Epidermal melanocyte (primary cell): ENCODE results near the gene VAT1L.

ENCODE experiments used
- DNase-seq: peaks from one replicate; pipeline ENCODE4 v3.0.0; 2011; ENCODE audit warnings: low spot score; ENCODE audit not compliant: insufficient read length

VAT1L gene

DNA sequence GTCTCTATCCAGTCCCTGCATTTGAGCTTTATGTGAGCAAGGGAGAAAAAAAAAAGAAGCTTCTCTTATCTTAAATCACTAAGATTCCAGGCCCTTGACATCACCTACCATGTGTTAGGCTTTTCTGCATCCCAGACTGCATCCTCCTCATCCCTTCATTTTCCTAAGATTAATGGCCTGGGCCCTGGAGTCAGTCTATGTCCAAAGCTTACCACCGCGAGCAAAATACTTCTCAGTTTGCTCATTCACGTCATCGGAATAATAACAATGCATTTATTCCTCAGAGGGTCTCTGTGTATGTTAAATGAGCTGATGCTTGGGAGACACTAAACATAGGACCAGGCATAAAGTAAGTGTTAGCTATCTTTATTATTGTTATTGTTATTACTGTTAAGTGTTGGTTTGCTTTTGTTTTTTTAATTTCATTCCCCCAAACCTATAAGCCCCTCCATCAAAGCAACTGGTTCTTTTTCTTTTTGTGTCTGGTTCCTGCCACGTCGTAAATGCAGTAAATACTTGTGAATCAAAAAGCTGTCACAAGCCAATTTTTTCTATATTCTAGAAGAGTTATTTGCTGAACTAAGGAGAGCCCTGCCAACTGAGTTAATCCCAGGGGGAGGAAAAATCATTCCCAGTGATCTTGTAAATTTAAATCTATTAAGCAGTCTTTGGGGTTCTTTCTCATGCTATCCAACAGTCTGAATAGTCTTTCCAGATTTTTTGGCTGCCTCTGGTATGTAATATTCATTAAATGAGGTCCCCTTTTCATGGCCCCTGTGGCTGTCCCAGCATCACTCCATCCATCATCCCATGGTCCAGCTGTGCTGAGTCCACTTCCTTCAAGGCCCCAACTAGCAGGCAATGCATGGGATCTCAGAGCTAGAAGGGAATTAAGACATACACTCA, 46.5 kb downstream of the VAT1L start:
- DNase-seq = no peak

- no peak for DNase-seq
Observed at GRCh38 chr16:77836801-77837200, 48.4 kb downstream of the VAT1L start.

GRCh38 chr16:77838597-77839255, 50.4 kb downstream of the VAT1L start:
- DNase-seq = no peak

GRCh38 chr16:77840093-77840492, 51.7 kb downstream of the VAT1L start:
- no peak for DNase-seq

DNA sequence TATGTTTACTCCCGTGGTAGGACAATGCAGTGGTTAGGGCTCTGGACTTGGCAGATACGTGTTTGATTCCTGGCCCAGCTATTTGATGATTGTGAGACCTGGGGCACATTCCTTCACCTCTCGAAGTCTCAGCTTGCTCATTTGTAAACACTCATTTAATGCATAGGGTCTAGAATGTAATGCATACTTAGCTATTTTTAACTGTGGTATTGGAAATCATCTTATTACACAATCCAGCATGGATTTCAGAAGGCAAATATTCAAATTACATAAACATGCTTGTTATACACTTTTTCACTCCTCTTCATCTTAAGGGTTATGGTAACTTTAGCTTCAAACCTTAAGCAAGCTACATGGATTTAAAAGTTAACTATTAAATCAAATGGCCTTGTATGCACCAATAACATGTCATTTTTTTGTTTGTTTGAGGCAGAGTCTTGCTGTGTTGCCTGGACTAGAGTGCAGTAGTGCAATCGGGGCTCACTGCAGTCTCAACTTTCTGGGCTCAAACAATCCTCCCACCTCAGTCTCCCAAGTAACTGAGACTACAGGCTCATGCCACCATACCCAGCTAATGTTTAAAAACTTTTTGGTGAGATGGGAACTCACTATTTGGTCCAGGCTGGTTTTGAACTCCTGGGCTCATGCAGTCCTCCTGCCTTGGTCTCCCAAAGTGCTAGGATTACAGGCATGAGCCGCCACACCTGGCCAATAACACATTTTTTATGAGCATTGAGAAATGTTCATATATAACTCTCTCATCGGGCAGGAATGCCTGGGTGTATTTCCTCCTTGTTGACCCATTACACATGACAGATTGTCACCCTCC, 52.5 kb downstream of the VAT1L start:
- DNase-seq = no peak

GRCh38 chr16:77841502-77841763, 53.1 kb downstream of the VAT1L start:
- no peak for DNase-seq

GRCh38 chr16:77842468-77842867, 54.1 kb downstream of the VAT1L start:
- no peak for DNase-seq

GRCh38 chr16:77843405-77843804, 55.0 kb downstream of the VAT1L start:
- DNase-seq = no peak

GRCh38 chr16:77844801-77845200, 56.4 kb downstream of the VAT1L start:
- no peak for DNase-seq

DNA sequence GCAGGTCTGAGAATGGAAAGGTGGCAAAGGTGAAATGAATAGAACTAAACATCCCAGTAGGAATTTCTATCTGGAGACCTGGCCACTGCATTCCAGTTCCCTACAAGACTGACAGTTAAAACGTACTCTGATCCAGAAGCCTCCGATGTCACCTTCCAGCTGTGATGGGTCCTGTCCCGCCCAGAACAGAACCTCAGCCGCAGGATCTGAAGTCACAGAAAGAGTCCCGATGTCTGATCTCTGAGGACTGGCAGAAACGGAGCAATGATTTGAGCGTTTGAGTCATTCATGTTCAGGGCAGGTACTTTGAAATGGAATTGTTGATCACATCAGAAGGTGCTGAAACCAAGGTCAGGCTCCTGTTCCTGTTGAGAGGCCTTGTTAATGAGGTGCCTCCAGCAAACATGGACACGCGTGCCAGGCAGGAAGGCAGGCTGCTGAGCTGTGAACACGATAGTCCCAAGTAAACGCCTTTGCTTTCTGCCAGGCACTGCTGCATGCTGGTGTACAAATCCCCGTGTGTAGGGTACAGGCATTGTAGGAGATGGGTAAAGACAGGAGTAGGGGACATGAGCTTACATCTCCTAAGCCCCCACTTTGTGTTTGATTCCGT, 61.4 kb downstream of the VAT1L start:
- DNase-seq = no peak

DNA sequence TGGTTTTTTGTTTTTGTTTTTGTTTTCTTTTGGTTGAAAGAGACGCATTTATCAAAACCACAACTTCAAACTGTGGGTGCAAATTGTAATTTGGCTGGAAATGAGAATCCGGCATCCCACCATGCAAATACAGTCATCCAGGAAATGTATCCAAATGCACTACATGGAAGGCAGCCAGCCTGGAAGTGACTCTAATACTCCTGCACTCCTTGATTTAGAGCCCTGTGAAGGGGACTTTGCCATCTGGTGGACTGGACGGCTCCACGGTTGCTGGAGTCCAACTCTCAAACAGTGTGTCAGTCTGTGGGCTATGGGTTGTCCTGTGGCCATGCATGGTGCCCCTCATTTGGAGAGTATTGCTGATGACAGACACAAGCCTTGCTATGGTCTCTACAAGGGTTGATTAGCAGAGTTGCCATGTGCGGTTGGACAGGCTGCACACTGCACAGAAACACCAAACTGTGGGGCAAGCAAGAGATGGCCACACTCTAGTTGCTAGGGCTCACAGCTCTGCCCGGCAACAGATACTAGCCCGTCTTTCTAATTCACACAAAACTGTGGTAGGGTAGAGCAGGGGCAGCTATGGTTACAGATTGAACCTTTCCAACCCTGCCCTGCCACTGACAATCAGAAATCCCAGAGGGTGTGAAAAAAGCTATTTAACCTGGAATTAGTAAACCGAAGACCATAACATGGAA, 62.4 kb downstream of the VAT1L start:
- no peak for DNase-seq

GRCh38 chr16:77853161-77853560, 64.8 kb downstream of the VAT1L start:
- no peak for DNase-seq

DNA sequence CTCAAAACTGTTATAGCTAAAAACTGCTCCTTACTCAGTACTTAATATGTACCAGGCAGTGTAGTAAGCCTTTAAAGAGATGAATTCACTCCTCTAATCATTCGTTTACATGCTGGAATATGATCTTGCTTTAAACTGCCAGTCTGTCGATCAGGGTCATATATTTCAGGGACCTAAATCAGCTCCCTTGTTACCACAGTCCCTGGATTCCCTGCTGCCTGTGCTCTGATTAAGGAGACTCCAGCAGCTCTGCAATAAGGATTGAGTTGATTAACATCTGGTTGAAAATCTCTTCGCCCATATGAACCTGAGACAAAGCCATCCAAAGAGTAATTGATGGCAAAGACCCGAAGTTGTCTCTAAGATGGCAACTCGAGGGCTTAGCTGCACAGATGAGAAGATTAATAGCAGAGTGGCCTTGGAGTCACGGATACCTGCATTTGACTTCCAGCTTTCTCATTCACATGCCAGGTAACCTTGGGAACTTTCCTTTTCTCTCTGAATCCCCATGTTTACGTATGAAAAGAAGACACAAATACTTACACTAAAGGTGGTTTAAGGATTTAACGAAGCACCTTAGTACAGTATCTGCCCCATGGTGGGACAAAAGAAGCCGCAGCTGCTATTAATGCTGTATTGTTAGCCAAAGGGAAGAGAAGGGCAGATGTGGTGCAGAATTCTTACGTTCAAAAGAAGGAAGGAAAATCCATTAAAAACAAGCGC, 68.2 kb downstream of the VAT1L start:
- peak; percentile 7 for DNase-seq

- no peak for DNase-seq
Observed at GRCh38 chr16:77858060-77858459, 69.7 kb downstream of the VAT1L start.

DNA sequence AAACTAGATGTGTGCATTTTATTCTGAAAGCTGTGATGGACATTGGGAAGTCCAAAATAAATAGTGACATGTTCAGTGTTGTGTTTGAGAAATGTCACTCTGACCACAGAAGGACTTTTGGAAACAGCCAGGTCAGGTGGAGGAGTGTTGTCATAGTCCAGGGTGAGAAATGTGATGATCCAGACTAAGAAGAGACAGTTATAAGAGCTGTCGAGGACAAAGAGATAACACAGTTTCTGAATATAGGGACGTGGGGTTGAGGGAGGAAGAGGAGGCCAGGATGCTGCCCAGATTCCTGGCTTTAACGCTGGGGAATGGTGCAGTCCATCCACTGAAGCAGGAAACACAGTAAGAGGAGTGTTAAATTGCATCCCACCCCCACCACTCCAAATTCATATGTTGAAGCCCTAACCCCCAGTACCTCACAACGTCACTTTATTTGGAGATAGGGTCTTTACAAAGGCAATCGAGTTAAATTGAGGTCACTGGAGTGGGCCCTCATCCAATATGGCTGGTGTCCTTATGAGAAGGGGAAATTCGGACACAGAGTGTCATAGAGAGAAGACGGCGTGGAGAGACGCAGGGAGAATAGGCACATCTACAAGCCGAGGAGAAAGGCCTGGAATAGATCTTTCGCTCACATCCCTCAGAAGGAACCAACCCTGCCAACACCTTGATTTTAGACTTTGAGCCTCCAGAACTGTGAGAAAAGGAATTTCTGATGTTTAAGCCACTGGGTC, 71.3 kb downstream of the VAT1L start:
- no peak for DNase-seq

- DNase-seq = no peak
Observed at GRCh38 chr16:77860953-77861352, 72.6 kb downstream of the VAT1L start.

- no peak for DNase-seq
Observed at GRCh38 chr16:77863250-77863649, 74.9 kb downstream of the VAT1L start.

DNA sequence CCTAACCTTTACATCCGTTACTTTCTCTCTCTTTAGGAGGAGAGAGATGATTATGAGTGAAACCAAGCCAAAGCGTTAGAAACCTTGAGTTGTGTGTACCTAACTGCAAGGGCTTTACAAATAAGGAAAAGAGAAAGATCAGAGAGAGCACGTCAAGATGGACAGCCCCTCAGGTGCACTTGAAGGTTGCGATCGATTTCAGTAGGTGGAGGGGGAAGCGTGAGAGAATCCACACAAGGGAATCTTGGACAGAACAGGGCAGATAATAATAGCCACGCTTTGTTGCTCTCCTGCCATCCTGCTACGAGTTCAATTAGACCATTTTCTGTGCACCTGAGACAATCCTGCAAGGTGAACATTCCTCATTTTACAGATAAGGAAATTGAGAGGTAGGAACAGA, 78.4 kb downstream of the VAT1L start:
- no peak for DNase-seq

- no peak for DNase-seq
Observed at GRCh38 chr16:77868052-77868451, 79.7 kb downstream of the VAT1L start.

DNA sequence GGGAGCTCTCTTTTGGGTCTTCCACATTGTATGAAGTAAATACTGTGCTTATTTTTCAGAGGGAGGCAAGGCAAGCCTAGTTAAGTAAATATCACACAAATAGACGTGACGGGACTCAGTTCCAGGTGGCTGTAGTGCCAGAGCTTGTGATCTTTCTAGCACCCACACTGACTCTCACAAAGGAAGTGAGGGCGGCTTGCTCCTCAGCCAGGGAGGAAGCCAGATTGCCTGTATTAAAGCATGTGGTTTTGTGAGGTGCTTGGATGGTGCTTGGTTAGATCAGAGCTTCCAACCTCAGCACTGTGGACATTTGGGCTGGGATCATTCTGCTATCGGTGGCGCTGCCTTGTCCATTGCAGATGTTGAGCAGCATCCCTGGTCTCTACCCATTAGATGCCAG, 80.1 kb downstream of the VAT1L start:
- DNase-seq = no peak
